Left hindlimb (tissue), 1 donor: ENCODE measurements around the gene SYCN.
"Not testable (repeated sequence)": the region's sequence is repeated elsewhere in the genome, so short reads cannot be mapped to it uniquely, and the experiment has no call there.

ENCODE experiments used
- DNase-seq: peaks from one replicate; pipeline ENCODE4 v3.0.0-alpha.2; 2018

The SYCN gene

DNA sequence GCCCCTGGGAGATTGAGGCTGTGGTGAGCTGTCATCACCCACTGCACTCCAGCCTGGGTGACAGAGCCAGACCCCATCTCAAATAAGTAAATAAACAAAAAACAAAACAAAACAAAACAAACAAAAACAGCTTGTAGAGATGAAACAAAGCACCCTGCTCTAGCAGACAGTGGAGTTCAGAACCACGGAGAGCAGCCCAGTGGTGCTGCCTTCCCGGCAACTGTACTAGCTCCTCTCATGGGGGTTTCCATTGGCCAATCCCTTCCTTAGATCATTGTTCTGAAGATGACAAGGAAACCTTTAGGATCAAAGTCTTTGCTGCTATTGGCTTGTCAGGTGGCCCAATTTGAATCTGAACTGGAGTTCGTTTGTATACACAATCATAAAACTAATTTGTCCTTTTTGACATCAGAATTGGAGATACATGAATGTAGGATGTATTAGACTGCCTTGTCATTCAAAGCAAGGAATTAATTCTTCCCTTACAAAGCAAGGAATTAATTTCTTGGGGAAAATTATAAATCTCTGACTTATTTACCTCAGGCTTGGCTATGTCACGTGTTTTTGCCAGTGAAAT lies 19.7 kb upstream of the SYCN start:
- DNase-seq = no peak

DNA sequence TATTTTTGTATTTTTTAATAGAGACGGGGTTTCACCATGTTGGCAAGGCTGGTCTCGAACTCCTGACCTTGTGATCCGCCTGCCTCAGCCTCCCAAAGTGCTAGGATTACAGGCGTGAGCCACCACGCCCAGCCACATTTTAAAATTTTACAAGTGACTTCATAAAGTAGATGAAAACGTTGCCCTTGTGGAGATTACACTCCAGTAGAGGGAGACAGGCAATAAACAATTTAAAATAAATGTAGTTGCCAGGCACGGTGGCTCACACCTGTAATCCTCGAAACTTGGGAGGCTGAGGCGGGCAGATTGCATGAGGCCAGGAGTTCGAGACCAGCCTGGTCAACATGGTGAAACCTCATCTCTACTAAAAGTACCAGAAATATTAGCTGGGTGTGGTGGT lies 15.0 kb upstream of the SYCN start:
- DNase-seq = not testable (repeated sequence)

DNA sequence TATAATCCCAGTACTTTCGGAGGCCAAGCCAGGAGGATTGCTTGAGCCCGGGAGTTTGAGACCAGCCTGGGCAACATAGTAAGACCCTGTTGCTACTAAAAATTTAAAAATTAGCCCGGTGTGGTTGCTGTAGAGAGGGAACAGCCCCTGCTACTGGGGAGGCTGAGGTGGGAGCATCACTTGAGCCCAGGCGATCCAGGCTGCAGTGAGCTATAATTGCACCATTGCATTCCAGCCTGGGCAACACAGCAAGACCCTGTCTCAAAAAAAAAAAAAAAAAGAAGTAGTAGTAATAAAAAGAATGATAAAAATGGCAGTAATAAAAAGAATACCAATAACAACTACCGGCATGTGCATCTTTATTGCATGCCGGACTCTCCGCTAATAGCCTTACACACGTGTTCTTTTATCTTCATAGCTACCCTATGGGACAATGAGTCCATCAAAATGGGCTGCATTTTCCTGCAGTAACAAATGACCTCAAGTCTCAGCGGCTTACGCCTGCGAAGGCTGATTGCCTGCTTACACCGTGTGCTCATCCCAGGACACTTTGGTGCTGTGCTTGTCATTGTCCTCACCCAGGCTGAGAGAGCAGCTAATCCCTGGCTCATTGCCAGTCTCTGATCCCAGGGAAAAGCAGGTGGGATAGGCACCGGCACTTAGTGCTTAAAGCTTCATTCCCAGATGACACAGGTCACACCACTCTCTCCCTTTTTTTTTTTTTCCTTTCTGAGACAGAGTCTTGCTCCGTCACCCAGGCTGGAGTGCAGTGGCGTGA lies 14.4 kb upstream of the SYCN start:
- DNase-seq = no peak

DNA sequence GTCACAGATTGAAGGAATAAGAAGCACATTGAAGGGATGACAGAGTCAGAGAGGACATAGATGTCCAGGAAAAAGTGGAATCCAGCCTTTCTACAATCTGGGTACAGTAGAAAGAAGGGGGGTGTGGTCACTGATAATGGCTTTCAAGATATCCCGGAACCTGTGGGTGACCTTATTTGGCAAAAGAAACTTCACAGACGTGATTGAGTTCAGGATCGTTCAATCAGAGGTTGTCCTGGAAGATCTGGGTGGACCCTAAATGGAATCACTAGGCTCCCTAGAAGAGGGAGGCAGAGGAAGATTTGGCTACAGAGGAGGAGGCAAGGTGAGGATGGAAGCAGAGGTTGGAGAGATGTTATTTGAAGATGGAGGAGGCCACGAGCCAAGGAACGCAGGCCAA lies 13.0 kb upstream of the SYCN start:
- DNase-seq = no peak

DNA sequence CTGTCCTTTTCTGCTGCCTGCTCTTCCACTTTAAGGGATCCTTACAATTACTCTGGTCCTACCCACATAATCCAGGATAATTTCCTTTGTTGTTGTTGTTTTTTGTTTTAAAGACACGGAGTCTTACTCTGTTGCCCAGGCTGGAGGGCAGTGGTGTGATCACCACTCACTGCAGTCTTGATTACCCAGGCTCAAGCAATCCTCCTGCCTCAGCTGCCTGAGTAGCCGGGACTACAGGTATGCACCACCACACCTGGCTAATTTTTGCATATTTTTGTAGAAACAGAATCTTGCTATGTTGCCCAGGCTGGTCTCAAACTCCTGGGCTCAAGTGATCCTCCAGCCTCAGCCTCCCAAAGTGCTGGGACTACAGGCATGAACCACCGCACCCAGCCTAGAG lies 11.3 kb upstream of the SYCN start:
- DNase-seq = not testable (repeated sequence)

DNA sequence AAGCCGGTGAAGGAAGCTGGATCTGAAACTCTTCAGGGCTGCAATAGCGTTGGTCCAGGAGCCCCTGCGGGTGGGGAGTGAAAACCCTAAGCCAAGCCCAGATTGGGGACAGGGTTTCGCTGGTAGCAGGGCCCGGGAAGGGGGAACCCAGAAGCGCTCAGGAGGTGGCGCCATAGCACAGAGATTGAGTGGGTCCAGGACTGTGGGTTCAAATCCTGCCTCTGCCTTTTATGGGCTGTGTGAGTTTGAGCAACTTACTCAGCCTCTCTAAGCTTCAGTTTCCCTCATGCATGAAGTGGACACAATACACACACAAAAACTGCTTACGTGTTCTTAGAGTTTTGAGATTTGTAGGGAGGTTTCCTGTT lies 8.3 kb upstream of the SYCN start:
- DNase-seq = no peak

DNA sequence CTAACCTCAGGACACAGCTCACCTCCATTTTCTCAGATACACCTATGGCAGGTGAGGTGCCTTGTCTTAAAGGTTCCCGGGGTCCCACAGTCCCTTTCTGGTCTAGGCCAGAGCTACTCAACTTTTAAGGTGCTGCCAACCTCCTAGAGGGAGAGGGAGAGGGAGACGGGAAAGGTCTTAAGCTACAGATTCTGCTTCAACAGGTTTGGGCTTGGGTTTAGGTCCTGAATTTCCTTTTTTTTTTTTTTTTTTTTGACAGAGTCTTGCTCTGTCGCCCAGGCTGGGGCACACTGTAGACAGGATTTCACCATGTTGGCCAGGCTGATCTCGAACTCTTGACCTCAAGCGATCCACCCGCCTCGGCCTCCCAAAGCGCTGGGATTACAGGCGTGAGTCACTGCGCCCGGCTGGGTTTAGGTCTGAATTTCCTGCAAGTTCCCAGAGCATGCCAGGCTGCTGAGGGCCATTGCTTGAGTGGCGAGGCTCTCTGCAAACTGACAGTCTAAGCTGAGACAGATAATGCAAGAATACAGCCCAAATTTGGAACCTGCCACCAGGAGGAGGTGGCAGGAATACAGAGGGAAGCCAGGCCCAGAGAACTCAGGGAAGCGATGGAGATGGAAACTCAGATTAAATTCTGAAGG lies 7.8 kb upstream of the SYCN start:
- no peak for DNase-seq

DNA sequence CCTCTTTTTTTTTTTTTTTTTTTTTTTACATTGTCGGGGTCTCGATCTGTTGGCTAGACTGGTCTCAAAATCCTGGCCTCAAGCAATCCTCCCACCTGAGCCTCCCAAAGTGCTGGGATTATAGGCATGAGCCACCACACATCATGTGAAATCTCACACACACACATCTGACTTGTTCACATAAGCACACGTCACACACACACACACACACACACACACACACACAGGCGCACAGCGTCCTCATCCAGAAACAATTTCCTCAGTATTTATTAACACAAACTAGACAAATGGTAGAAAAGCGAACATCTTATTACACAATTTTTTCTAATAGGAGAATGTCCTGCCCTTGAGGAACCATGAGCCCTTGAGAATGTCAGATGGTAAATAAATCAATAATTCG lies 5.1 kb upstream of the SYCN start:
- DNase-seq = no peak

DNA sequence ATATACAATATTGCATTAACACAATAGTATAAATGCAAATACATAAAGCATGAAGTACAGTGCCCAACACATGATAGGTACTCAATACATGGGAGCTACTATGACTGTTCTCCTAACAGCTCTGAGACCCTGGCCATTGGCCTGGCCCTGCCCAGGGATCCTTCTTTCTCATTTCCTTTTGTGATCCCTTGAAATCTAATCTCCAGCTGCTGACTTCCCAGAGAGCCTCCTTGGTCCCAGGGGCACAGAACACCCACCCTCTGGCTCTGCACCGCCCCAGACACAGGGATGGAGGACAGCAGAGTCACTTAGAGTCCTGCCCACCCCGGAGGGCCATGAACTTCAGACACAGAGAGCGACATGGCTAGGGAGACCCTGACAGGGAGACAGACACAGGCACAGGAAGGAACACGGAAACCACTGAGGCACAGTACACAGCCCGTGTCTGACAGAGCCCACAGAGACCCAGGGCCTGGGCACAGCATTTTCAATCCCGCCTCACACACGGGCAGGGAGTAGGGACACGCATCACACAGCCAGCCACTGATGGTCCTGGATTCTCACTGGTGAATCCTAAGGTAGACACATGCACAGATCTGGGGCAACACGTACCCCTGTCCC lies 4.2 kb upstream of the SYCN start:
- no peak for DNase-seq

DNA sequence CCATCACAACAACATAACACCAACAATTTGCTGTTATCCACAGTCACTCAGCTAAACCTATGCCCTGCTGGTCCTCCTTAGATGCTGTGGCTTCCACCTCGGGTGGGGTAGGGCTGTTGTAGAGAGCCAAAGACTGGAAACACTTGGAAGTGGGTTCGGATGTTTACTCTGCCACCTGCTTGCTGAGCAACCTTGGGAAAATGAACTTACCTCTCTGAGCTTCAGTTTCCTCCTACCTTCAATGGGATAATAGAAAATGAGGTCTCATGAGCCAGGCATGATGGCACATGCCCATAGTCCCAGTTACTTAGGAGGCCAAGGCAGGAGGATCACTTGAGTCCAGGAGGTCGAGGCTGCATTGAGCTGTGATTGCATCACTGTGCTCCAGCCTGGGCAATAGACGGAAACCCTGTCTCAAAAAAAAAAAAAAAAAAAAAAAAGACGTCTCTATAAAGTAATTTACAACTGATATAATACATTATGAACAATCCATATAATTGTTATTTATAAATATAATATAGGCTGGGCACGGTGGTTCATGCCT lies 3.3 kb upstream of the SYCN start:
- DNase-seq = no peak

DNA sequence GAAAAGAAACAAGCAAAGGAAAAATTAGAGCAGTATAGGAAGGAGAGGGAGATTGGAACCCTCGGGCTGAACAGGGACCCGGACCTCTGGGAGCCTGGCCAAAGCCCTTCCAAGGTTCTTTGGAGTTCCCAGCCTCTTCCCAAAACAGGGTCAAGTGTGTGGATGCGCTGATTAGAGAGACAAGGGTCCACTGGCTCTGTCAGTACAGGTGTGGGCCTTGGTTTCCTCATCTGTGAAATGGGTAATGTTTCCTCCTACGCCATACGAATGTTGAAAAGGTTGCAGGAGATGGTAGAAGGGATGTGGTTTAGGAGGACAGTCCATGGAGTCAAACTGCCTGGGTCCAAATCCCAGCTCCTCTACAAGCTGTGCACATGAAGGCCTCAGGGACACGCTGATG lies 2.1 kb upstream of the SYCN start:
- no peak for DNase-seq

DNA sequence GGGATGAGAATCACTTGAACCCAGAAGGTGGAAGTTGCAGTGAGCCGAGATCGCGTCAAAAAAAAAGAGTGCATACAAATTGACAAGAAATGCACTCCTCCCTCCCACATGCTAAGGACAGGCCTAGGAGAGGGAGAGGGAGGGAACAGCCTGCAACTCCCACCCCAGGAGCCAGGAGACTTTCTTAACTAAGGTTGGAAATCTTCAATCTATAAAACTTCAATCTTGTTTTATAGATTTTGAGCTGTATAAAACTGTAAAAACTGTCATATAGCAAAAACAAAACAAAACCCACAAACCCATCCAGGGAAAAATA lies 1.3 kb upstream of the SYCN start:
- DNase-seq = no peak

DNA sequence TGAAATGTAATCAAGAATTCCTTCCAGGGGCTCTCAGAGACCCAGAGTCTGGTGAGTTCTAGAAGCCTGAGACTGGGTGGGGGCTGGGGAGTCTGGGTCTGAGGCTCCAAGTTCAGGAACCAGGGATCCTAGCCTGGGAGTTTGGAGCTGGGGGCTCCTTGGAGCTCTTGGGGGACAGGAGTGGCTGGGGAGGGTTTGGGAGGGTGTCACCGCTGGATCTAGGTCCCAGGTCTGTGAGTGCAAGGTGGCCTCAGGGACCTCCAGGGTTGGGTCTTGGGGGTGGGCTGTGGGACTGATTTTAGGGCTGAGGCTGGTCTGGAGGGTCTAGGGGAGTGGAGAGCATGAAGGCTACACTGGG lies 1.1 kb downstream of the SYCN start:
- DNase-seq = no peak

DNA sequence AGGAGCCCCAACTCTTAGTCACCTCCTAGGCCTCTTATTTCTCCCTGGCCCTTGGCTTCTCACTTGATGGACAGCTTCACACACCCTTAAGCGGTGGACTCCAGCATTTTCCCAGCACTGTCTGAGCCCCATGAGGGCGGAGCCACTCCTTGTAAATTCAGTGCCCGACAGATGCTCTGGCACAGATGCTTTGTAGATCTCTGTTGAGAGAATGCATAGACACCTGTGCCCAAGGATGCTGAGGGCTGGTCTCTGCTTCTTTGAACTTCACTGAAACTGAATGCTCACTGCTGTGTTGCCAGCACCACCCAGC lies 3.3 kb downstream of the SYCN start:
- peak; percentile 10 for DNase-seq

DNA sequence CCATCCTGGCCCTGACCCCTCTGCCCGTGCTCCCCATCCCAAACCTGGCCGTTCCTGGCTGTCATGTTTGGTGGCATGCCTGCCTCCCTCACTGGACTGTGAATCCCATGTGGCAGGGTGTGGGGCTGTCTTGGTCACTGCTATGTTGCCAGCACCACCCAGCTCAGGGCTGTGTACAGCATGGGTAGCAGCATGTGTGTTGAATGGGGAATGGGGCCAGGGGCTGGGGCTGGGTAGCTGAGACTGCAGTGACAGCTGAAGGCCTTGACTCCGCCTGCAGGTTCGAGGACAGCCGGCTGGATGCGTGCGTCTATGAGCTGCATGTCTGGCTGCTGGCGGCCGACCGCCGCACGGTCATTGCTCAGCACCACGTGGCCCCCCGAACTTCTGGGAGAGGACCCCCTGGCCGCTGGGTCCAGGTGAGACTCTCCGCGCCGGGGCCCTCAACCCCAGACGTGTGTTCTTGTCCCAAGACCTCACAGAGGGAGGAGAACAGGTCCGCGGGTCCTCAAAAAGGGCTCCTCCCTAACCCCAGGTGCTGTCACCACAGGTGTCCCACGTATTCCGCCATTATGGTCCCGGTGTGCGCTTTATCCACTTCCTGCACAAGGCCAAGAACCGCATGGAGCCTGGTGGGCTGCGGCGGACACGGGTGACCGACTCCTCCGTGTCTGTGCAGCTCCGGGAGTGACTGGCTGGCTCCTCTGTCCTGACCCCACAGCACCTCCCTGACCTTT lies 3.8 kb downstream of the SYCN start:
- peak; percentile 26 for DNase-seq

DNA sequence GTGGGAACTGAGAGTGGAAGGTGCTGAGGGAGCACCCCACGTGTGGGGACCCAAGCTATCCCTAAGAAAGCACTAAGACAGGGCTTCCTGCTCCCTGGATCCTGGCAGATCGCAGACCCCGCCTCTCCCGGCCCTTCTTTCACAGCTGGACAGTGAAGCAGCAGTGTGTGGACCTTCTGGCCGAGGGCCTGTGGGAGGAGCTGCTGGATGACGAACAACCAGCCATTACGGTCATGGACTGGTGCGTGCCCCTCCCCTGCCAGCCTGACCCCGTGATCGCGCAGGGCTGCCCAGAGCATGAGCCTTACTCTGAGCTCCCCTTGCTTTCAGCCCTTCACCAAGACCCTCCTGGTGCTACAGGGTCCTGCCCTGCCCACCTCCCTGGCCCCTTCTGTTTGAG lies 5.0 kb downstream of the SYCN start:
- DNase-seq = peak; percentile 67

DNA sequence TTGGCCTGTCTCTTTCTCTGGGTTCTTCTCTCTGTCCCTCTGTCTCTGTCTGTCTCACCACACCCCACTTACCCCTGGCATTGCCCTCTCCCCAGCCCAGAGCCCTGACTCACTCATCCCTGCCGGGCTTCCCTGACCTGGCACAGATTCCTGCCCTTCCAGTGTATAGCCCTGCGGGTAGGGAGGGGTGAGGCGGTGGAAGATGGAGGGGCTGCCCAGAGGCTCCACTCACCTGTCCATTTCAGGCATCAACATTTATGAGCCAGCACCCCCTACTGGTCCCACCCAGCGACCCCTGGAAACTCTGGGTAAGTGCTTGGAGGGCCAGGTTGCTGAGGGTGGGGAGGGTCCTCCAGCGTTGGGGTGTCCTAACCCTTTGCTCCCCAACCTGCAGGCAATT lies 6.3 kb downstream of the SYCN start:
- peak; percentile 23 for DNase-seq

DNA sequence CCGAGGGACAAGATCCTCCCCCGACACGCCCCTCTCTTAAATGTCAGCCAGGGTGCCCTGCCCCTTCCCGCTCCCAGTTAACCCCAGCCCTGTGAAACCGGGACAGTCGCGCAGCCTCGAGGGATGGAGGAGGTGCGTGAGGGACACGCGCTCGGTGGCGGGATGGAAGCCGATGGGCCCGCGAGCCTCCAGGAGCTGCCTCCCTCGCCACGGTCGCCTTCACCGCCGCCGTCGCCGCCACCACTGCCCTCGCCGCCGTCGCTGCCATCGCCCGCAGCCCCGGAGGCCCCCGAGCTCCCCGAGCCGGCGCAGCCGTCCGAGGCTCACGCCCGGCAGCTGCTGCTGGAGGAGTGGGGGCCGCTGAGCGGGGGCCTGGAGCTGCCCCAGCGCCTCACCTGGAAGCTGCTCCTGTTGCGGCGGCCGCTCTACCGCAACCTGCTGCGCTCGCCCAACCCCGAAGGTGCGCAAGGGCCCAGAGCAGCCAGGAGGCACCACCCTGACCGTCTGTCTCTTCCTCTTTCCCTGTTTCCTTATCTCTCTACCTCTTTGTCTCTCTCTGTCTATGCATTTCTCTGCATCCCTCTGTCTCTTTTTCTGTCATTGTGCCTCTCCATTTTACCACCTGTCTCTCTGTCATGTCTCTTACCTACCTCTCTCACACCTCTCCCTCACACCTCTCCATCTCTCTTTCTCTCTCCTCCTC lies 7.1 kb downstream of the SYCN start, which contains the start of gene NCCRP1:
NCCRP1 (plus strand) TSS at position 105 of the 703 bp plus-strand sequence; CDS start at position 124, 19 bp downstream.
- DNase-seq = peak; percentile 23

DNA sequence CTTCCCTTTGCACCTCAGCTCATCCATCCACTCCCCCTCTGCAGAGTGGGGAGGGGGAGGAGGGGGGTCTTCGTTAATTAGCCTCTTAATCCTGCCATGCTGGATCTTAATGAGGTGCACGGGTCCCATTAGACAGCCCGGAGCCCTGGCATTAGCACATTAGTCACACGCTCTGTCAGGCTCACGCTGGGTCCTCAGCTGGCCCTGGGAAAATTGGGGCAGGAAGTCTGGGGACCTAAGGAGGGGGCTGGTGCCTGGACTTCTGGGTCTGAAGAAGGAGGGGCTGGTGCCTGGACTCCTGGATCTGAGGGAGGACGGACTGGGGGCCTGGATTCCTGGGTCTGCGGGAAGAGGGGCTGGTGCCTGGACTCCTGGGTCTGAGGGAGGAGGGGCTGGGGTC lies 7.7 kb downstream of the SYCN start:
- peak; percentile 8 for DNase-seq

DNA sequence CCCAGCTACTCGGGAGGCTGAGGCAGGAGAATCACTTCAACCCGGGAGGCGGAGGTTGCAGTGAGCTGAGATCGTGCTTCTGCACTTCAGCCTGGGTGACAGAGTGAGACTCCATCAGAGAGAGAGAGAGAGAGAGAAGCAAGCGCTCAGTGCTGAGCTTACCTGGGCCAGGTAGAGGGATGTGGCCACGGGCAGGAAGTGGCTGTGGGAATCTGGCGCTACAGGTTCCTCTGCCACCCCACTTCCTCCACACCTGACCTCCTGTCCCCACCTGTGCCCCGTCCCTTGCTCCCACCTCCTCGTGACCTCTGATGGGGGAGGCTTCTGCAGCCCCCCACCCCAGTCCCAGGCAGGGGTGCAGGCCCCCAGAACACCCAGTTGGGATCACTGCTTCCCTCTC lies 8.3 kb downstream of the SYCN start:
- peak; percentile 12 for DNase-seq

DNA sequence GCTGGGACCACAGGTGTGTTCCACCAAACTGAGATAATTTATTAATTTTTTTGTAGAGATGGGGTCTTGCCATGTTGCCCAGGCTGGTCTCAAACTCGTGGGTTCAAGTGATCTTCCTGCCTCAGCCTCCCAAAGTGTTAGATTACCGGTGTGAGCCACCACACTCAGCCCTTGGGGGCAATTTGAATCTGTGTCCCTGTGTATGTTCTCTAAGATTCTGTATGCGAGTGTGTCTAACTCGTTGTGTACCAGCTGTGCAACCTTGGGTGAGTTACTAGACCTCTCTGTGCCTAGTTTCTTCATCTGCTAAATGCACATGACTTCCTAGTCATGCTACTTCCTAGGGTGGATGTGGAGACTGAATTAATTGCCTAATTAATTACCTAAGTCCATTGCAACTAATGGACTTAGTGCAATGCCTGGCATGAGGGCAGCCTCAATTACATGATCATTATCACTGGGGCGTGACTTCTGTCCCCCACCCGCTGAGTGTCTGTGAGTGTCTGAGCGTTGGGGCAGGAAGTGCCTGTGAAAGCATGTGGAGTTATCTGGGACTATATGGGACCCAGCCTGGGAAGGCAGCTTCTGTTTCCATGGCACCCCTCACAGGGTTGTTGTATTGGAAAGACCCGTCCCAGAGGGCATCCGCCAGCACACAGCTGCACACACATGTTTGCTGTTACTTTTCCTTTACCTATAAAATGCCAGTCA lies 9.1 kb downstream of the SYCN start:
- DNase-seq = peak; percentile 27

DNA sequence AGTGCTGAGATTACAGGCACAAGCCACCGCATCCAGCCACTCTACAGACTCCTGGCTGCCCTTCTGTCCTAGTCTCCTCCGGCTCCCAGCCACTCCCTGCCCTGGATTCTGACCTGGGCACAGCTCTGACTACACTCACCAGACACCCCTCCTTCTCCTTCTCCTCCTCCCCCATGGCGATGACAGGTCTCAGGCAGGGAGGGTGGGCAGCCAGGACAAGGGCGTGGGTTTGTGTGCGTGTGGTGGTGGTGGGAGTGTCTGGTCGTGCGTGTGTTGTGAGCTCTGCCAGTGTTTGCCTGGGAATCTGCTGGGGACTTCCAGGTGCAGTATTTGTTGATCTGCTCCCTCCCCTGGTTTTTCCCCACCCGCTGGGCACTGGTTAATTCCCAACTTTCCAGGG lies 10.3 kb downstream of the SYCN start:
- DNase-seq = peak; percentile 8
